Endometrium (tissue), 2 donors: ENCODE measurements around the gene ZNF366.
"Not testable (repeated sequence)": the region's sequence is repeated elsewhere in the genome, so short reads cannot be mapped to it uniquely, and the experiment has no call there.

ENCODE experiments used
- FAIRE-seq: peaks from 2 replicates; lab custom pipeline; 2012; peaks lifted over from hg19 to GRCh38; lab: Jason Lieb, UNC
- donor health status: control.
- donor health status: control.

Gene ZNF366

DNA sequence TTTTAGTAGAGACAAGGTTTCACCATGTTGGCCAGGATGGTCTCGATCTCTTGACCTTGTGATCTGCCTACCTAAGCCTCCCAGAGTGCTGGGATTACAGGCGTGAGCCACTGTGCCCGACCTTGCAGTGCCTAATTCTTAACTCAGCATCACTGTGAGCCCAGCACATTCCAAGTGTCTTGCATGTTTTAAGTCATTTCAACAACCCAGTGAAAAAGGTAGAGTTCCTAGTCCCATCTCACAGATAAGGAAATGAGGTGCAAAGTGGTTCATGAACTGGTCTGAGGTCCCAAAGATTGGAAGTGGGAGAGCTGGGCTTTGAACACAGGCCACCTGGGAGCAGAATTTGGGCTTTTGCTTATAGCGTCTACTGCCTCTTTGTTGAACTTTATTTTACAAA lies 68.0 kb downstream of the ZNF366 start:
- FAIRE-seq: no peak

DNA sequence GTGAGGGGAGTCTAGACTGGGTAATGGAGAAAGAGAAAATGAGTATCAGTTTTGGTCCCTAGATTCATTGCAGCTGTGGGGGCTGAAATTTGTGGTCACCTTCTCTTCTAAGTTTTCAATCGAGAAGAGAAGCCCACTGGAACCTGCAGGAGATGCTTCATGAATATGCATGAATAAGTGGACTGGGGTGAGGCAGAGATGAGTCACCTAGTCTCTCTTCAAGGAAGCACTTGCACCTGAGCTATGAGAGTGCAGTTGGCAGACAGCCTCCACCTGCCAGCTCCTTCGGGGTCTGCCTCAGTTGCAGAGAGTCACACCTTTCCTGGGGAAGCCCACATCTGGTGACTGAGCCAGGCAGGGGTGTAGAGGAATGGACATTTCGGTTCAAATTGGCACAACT lies 69.1 kb downstream of the ZNF366 start:
- FAIRE-seq: no peak

DNA sequence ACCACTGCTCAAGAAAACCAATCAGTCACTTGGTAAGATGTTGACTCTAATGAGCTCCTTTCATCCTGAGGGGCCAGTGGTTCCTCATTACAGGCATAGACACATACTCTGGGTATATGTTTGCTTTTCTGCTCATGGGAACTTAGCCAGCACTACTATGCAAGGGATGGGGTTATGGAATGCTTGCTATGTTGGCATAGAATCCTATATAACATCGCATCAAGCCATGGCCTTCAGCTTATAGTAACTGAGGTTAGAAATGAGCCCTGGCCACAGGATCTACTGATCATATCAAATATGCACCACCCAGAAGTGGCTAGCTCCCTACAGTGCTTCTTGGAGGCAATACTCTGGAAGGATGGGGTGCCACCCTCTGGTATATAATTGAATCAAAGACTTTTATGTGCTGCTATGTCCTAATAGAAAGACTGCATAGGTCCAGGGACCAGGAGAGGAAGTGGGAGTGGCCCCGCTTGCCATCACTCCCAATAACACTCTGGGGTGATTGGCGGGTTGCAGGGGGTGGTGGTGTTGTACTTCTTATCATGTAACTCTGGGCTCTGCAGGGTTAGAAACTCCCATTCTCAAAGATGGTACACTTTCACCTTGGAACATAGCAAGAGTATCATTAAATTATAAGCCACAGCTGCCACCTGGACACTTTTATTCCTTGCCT lies 70.3 kb downstream of the ZNF366 start:
- no peak for FAIRE-seq

DNA sequence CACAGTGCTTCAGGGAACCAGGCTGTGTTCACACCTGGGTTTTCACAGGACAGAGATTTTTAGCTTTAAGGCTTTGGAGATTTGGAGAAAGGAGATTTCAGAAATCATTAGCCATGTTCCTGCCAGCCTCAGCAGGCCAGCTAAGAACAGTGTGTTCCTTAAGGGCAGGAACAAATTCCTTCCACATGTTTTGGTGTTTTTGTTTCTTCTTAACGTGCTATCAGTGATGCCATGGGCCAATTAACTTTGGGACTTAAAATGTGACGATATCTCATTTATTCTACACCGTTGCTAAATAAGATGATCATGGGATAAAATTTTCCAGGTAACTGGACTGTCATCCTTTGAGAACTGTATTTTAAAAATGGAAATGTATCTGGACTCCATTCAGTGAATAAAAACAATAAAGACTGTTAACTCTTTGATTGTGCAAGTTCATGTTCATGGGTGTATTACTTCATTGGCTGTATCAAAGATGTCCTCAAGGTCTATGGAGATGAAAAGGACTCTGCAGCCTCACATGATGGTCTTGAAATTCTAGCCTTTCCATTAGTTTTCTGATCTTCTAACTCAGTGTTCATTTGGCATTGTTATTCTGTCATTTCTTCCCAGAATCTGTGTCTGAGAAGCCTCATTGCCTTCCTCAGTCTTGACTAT lies 72.3 kb downstream of the ZNF366 start:
- FAIRE-seq: no peak

DNA sequence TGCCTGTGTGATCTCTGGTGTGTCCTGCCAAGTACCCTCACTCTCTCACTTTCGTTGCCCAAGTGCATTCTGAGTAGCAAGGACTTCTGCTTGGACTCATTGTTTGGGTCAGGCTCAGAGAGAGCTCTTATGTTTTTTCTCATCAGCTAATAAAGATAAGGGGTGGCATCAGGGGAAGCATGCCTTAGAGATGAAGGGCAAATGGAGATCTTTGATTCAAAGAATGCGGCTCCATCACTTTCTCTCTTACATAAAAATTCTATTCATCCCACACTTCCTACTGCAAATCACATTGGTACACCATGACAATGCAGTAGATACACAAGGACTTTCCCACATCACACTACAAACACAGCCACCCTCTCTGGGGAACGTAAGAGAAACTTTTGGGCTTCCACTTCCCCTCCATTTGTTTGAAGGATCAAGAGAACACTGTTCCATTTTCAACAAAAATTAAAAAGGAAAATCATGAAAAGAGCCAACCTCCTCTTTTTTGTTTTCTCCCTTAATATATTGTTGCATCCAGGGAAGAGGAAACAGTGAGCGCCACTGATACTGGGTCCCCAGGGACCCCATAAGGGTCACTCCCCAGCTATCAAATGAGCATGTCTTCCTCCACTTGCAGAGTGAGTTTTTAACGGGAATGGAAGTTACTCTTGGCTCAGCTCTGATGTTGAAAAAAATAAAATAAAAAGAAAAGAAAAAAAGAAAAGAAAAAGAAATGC lies 73.0 kb downstream of the ZNF366 start:
- no peak for FAIRE-seq

DNA sequence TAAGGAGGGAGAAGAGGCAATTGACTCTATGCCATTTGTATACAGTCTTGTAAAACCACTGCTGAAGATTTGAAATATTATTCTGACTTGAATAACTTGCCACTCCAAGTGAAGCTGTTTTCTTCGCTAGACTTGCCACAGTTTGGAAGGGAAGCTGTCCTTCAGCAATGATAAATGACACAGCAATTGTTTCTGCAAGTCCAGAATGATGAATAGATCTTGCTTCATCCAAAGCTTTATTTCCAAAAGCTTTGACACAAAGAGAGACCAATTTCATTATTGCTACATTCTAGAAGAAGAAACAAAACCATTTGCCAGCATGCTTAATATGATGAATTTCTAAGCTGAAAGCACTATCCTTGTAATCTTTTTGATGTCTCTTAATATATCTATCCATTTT lies 73.7 kb downstream of the ZNF366 start:
- no peak for FAIRE-seq

DNA sequence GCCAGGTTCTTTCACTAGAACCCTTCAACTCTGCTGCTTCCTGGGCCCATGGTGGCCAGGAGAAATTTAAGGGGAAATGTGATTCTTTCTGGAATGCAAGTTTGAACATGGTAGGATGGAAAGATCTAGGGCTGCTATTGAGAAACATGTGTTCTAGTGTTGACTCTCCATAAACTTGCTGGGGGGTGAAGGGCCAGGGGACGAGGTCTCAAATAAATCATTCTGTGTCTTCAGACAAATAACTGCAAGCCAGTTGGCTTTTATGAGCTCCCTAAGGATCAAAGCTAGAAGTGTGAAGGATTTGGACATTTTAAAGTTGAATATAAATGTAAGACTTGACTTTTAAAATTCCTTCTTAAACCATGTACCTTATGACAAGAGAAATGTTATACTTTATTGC lies 78.5 kb downstream of the ZNF366 start:
- FAIRE-seq: no peak

DNA sequence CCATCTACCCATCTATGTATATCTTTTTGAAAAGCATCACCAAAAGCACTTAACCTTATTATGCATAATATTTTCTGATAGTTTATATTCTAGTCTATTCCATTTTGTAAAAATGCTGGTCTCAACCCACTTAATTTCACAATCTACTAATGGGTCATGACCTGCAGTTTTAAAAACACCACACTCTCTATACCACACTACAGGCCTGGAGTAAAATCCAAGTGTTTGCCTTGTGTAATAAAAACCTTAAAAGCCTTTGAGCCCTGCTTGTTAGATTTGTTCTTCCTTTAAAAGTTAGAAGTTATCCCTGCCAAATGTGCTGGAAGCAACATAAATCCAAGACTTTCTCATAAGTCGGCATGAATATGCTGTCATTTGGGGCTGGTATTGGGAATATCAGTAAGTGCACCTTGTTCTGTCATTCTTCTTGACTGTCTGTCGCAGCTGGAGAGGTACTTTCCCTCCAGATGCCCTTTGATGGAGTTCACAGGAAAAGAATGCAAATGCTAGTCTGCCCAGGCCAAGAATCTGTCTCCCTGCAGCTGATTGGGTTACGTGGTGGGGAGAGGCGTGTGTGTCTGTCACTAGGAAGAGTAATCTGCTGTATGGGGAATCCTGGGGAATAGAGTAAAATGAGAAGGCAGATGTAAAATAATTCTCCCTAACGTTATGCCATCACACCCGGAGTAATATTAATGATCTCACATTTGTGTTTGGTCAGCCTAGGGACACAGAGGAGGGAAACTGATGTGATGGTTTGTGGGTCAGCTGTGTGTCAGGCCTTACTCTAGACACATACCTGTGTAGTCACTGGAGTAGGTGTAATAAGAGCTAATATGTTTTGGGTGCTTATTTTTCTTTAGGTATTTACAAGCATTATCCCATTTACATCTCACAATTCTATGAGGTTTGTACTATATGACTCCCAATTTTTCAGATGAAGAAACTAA lies 79.4 kb downstream of the ZNF366 start:
- no peak for FAIRE-seq

DNA sequence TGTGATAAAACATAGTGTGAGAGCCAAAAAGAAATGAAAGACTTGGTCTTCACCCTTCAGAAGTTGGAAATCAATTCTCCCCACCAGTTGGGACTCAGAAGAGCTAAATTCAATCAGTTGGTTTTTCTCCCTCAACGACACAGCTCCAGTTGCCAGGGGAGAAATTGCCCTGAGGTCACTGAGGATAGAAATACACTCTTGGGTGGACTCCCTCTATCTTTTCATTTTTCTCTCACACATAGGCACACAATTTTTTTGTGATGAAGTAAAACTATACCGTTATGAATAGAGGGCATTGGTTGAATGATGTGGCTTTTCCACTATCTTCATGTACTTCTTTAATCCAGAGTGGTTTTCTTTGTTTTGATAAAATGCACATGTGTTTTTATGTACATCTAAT lies 80.2 kb downstream of the ZNF366 start:
- no peak for FAIRE-seq

DNA sequence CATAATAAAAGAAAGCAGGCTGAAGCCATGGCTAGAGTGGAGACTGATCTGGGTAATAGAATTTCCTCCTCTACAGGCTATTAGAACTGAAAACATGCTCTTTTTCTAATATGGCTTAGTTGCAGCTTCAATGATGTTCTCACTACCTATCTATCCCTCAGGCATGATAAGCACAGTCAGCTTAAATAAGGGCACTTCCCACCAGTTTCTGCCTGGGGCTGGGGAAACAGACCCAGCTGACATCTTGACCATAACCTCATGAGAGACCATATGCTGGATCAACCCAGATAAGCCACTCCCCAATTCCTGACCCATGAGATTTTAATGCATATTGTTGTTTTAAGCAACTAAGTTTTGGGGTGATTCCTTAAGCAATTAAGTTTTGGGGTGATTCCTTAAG lies 81.2 kb downstream of the ZNF366 start:
- no peak for FAIRE-seq

DNA sequence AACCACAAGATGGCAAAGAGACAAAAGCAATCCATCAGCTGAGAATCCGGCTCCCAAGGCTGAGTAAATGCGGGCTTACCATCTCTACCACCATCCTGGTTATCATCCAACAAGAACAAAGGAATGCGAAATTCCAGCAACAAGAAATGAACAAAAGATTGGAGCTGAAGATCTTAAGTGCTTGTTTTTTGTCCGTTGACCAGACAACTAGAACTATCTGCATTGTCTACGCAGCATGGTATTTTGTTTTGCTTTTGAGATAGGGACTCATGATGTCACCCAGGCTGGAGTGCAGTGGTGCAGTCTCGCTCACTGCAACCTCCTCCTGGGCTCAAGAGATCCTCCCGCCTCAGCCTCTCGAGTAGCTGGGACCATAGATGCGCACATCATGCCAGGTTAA lies 88.9 kb downstream of the ZNF366 start:
- FAIRE-seq: no peak

DNA sequence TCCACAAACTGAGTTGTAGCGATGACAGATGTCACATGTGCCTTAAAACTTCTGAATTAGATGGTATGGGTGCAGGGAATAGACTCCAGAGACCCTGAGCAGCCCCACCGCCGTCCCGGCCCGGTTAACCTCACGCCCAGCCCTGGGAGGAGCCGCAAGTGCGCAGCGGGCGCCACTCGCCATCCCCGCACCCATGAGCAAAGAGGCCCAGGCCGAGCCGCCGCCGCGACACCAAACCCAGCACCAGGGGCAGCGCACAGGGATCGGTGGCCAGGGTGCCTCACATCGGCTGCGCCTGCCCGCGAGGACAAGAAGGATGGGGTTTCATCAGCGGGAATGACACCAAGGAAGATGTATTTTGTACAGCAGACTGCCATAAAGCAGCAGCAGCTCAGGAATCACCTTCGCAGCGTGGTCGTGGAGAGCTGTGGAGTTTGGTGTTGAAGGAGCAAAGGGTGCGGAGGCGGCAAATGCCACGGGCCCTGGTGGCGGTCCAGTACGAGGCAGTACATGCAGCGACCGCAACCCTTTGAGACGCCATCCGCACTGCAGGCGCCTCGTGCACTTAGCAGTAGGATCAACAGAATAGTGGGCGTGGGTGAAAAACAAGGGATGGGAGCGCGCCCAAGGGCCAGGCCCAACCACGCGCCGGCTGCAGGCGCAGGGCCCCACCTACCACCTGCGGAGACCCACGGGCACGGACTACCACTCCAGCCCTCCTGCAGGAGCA lies 89.7 kb downstream of the ZNF366 start:
- FAIRE-seq: no peak

DNA sequence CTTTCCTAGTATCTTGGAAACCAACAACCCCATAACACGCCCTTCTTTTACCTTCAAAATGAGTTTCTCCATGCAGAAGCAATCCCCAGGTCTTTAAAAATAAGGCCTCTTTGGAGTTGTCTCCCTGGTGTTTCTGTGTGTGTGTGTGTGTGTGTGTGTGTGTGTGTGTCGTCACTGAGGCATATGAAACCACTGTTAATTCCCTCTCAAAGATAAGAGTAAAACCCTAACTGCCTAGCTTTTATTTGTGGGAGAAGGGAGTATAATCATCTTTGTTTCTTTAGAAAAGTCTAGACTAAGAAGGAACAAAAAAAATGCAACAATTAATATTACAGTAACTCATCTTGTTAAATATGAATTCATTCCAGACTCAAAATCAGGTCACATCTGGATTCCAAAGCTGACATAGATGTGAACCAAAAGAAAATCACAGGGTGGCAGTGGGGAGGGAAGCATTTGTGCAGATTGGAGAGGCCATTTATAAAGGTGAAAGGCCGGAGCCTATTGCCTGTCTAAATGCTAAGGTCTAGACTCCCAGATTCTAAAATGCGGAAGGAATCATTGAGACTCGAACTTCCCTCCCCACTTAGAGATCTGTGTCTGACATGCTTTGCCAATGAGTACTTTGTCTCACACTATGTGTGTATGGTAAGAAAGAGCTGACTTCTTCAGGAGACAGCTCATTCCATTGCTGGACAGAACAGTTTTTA lies 91.4 kb downstream of the ZNF366 start:
- no peak for FAIRE-seq

DNA sequence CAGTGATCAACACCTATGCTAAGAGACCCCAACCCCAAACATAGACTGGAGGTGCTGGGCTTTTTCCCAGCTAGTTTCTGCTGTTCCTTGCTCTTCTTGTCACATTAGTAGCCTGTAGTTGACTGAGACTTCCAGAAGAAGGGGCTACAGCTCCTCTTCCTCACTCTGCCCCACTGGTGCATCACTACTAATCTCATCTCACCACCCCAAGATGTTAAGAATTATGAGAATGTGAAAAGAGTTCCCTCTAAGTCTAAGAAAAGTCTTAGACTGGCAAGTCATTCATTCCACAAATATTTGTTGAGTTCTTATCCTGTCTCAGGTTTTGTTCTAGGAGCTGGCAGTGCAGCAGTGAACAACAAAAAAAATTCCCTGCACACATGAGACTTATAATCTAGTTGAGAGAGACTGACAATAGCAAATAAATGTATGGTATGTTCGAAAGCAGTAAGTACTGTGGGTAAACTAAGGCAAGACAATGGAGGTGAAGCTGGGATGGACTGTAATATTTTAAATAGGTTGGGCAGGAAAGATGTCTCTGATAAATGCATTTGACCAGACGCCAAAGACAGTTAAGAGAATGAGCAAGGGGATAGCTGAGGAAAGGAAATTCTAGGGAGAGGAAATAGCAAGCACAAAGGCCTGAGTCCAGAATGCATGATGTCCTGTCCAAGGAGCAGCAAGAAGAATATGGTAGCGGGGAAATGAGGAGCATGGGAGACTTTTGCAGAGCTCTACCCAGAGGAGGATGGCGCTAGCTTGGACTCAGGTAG lies 94.7 kb downstream of the ZNF366 start:
- no peak for FAIRE-seq

DNA sequence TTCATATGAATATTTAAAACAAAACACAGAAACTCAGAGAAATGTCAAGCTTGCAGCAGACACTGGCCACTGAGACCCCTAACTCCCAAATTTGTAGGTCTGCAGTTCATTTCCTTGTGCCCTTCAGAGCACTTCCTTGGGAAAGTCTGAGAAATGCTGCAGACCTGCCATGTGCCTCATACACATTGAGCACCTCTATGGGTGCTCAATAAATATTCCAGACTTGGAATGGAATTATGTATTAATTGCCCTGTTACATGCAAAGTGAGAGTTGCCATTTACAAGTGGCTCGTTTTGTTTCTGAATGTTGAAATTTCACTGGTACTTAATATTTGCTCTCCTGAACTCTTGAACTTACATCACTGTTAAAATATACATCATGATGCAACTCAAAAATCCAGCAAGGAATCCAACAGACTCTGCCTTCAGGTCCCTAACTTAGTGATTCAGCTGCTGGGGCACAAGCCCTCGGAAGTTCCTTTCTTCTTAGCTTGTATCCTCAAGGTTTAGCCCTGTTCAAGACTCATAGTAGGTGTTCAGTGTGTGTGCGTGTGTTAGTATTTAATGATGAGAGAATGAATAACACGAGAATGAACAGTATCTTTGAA lies 96.4 kb downstream of the ZNF366 start:
- FAIRE-seq: no peak

DNA sequence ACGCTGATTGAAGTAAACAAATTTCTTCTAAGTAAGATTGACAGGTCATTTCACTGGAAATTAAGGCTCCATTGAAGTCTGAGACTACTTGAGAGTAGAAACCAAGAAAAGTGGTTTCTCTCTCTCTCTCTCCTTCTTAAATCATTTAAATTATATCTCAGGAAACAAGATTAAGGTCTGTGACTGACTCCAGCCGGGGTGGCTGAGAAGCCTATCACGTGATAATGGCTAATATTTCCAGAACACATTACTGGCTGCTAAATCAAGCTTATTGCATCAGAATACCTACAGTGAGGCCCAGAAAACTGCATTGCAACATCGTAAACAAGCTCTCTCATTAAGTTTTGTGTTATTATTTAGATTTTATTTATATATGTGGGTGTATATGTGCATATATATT lies 98.6 kb downstream of the ZNF366 start:
- no peak for FAIRE-seq

DNA sequence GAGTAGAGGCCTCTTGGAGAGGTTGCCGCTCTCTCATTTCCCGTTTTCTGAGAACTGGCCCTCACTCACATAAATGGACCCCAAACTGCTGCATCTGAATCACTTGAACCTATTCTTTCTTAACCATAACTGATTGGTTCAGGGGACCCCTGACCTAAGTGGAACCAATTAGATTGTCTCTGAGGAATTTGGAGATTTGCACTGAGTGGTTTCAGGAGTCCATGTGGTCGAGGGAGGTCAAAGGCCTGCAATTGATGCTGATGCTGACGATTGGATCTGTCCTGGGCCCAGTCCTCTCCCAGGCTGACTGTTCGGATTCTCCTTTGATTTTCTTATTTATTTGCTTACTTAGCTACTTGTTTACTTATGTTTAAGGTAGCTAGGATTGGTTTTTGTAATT lies 99.1 kb downstream of the ZNF366 start:
- no peak for FAIRE-seq

DNA sequence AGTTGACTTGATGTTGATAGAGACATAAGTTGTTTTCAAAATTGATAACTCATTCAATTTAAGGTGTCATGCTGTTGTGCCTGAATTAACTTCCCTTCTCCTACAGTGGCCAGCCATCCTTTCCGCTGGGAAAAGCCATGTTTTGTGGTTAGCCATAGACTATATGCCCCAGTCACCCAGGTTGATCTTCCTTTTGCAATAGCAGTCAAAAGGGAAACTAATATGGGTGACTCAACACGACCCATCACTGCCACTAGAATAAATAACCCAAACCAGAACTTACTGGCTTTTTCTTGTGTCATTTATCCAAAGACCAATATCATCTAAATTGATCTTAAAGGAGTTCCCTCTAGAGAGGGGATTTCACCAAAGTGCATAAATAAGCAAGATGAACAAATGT lies 99.7 kb downstream of the ZNF366 start:
- no peak for FAIRE-seq

DNA sequence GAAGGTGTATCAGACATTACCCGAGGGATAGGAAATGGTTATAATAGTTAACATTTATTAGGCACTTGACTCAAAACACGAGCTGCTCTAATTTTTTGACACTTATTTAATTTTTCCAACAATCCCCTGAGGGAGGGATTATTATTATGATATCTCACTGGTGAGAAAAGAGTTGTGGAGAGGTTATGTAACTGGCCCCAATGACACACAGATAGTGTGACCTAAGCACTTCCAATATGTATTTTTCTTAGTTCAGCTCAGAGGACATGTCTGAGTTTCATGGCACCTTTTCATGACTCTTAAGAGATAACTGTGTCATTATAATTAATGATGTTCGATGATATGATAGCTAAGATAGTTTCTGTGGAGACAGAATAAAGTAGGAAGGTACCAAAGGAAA lies 100.1 kb downstream of the ZNF366 start:
- no peak for FAIRE-seq

DNA sequence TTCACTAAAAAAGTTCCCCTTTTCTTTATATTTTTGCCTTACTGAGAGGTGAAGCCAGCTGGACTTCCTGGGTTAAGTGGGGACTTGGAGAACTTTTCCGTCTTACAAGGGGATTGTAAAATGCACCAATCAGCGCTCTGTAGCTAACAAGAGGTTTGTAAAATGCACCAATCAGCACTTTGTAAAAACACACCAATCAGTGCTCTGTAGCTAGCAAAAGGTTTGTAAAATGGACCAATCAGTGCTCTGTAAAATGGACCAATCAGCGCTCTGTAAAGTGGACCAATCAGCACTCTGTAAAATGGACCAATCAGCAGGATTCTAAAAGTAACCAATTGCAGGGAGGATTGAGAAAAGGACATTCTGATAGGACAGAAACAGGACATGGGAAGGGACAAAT lies 102.4 kb downstream of the ZNF366 start:
- not testable (repeated sequence) for FAIRE-seq
